HFF-Myc (cell line): Measurements from ENCODE around the gene KIFC1.

Experiments
- DNase-seq: peaks from one replicate; pipeline ENCODE4 v3.0.0-alpha.2; 2011; ENCODE audit warnings: low read depth; ENCODE audit errors: extremely low read depth
- H3K4me3 ChIP-seq: replicated peaks from 2 replicates; pipeline ENCODE4 v1.5.1; 2011; ENCODE audit warnings: low read depth, mild to moderate bottlenecking, control low read depth, low read length
- CTCF ChIP-seq: IDR thresholded peaks from 2 replicates; pipeline ENCODE4 v1.5.1; 2012; ENCODE audit warnings: mild to moderate bottlenecking, low read depth, low read length, control low read depth; ENCODE audit errors: missing control alignments

KIFC1 gene

GRCh38 chr6:33432546-33432945 is 40.9 kb downstream of the KIFC1 start:
- H3K4me3 ChIP-seq = no peak overlapping the region
- TF ChIP-seq CTCF = no peak
- DNase-seq = no peak

- no peak overlapping the region for H3K4me3 ChIP-seq
- DNase-seq = no peak
- TF ChIP-seq CTCF = no peak
Measured at GRCh38 chr6:33433001-33433543, 41.4 kb downstream of the KIFC1 start.

GRCh38 chr6:33433544-33434191 is 42.0 kb downstream of the KIFC1 start:
- DNase-seq = no peak
- no peak overlapping the region for H3K4me3 ChIP-seq
- TF ChIP-seq CTCF = no peak

- DNase-seq = no peak
- TF ChIP-seq CTCF = no peak
- H3K4me3 ChIP-seq = no peak overlapping the region
Measured at GRCh38 chr6:33434961-33435360, 43.3 kb downstream of the KIFC1 start.

GRCh38 chr6:33437666-33438065 is 46.0 kb downstream of the KIFC1 start:
- no peak for DNase-seq
- H3K4me3 ChIP-seq = no peak overlapping the region
- no peak for TF ChIP-seq CTCF

- no peak for TF ChIP-seq CTCF
- DNase-seq = no peak
- H3K4me3 ChIP-seq = no peak overlapping the region
Measured at GRCh38 chr6:33438978-33439594, 47.5 kb downstream of the KIFC1 start.
